Common myeloid progenitor, CD34-positive (primary cell): ENCODE data around the gene GINM1.

Source experiments
- CTCF ChIA-PET: fragments of 350-600 bp; sonication (Branson Sonifier 250); formaldehyde crosslinking; loops from one replicate; lab custom pipeline; 2021; ENCODE audit warnings: antibody characterized with exemption; lab: Charles Lee
- POLR2A ChIA-PET: fragments of 350-600 bp; sonication (Branson Sonifier 250); formaldehyde crosslinking; loops from one replicate; lab custom pipeline; 2021; ENCODE audit warnings: antibody characterized with exemption; lab: Charles Lee
- DNase-seq, 3 donors: peaks; one replicate each; pipeline versions ENCODE4 v3.0.0 to v3.0.0-alpha.2; 2013
- H3K27ac ChIP-seq, 2 experiments: 1 replicate in 1 of 2; 2 replicates in 1 of 2; pipeline ENCODE4 v1.7.0; 2013; ENCODE audit warnings: inconsistent platforms in 2 of 2, low read length in 2 of 2, mild to moderate bottlenecking in 2 of 2, low read depth in 1 of 2, moderate library complexity in 1 of 2; ENCODE audit not compliant: severe bottlenecking in 2 of 2, insufficient read depth in 1 of 2, poor library complexity in 1 of 2
- H3K27me3 ChIP-seq, 5 experiments: replicated peaks in 2 of 5; 1 replicate in 3 of 5; 2 replicates in 2 of 5; pipeline versions ENCODE4 v1.6.1 to v1.7.0; 2013; ENCODE audit warnings: low read length in 4 of 5, mild to moderate bottlenecking in 2 of 5, moderate library complexity in 2 of 5, inconsistent platforms in 1 of 5; ENCODE audit not compliant: insufficient read depth in 5 of 5, control insufficient read depth in 4 of 5
- H3K36me3 ChIP-seq, 4 experiments: 1 replicate in 2 of 4; 2 replicates in 2 of 4; pipeline versions ENCODE4 v1.6.1 to v1.7.0; 2013; ENCODE audit warnings: low read length in 3 of 4, control low read depth in 1 of 4, mild to moderate bottlenecking in 1 of 4; ENCODE audit not compliant: control insufficient read depth in 4 of 4, insufficient read depth in 4 of 4
- H3K4me1 ChIP-seq, 4 experiments: 1 replicate in 3 of 4; 2 replicates in 1 of 4; pipeline versions ENCODE4 v1.6.1 to v1.7.1; 2013; ENCODE audit warnings: low read length in 3 of 4, mild to moderate bottlenecking in 3 of 4, control low read depth in 1 of 4, inconsistent platforms in 1 of 4, moderate library complexity in 1 of 4; ENCODE audit not compliant: control insufficient read depth in 4 of 4, insufficient read depth in 4 of 4; ENCODE audit errors: control extremely low read depth in 1 of 4
- H3K4me3 ChIP-seq, 7 experiments: 1 replicate in 4 of 7; 2 replicates in 3 of 7; pipeline versions ENCODE4 v1.5.1 to v1.7.0; 2013; ENCODE audit warnings: mild to moderate bottlenecking in 7 of 7, low read length in 6 of 7, moderate library complexity in 6 of 7, inconsistent platforms in 2 of 7, low read depth in 2 of 7, control low read depth in 1 of 7; ENCODE audit not compliant: insufficient read depth in 4 of 7, control insufficient read depth in 1 of 7; ENCODE audit errors: extremely low read depth in 1 of 7
- H3K9me3 ChIP-seq, 5 experiments: 1 replicate in 4 of 5; 2 replicates in 1 of 5; pipeline versions ENCODE4 v1.6.1 to v1.7.1; 2013; ENCODE audit warnings: low read length in 4 of 5, mild to moderate bottlenecking in 2 of 5, inconsistent platforms in 1 of 5, low read depth in 1 of 5, moderate library complexity in 1 of 5; ENCODE audit not compliant: control insufficient read depth in 4 of 5, insufficient read depth in 2 of 5; ENCODE audit errors: control extremely low read depth in 1 of 5
- WGBS: methylation state at CpG from one replicate; pipeline ENCODE4 v1.1.5; 2013; ENCODE audit not compliant: insufficient coverage; 5-methylcytosine and 5-hydroxymethylcytosine counted together

Gene GINM1

DNA sequence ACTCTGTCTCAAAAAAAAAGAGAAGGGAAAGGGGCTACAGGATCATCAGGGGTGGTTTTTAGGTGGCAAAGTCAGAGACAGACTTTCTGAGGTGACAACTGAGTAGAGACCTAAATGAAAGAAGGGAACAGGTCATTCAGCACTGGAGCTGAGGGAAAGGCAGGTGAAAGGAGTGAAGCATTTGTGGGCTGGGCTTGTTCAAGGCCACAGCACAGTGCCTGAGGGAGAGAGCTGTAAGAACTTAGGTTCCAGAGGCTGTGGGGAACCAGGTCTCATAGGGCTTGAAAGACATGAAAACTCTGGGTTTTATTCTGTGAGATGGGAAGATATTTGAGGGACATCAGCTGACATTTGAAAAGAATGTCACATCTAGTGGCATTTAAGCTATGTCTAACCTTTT is 61.5 kb downstream of the GINM1 start:
- no peak for DNase-seq
- Histone ChIP-seq H3K36me3 (peaks cover 2 to 25% (median 9%) of the 10 kb centered on the region in 4 experiments), H3K27me3 (no peaks in the 10 kb centered on the region), H3K4me1 (peaks cover 0 to 9% (median 0%) of the 10 kb centered on the region in 4 experiments), H3K9me3 (no peaks in the 10 kb centered on the region), H3K4me3 (no peak overlapping the region), H3K27ac (no peak overlapping the region)
- ChIA-PET POLR2A (interaction anchor here (0.6 kb wide), 1 partner anchor 90 kb away, joined by 3 read pairs; no protein-coding TSS in a partner anchor), CTCF (no interaction called here)

DNA sequence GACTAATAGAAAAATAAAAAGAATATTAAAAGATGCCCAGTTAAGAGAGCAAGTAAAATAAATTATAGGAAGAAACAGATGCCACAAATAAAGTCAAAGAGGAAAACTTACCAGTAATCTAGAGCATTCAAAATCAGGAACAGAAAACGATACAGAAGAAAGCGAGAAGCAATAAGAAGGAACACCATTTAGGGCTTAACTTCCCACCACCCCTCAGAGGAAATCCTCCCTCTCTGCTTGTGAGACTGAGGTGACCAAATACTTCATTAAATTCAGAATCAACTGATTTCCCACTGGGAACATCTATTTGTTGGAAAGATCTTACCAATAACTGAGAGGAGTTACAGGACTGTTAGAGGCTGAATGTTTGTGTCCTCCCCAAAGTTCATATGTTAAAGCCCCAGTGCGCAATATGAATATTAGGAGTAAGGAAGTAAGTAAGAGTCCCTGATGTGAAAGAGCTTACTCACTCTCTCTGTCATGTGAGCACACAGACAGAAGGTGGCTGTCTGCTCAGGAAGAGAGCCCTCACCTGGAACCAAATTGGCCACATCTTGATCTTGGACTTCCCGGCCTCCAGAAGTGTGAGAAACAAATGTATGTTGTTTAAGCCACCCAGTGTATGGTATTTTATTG is 62.8 kb downstream of the GINM1 start:
- WGBS = 80% methylated on average over 3 of the region's 4 CpGs
- Histone ChIP-seq H3K27ac (no peak overlapping the region), H3K4me3 (no peak overlapping the region), H3K9me3 (no peaks in the 10 kb centered on the region), H3K4me1 (peaks cover 0 to 9% (median 0%) of the 10 kb centered on the region in 4 experiments), H3K36me3 (peaks cover 0 to 15% (median 4%) of the 10 kb centered on the region in 4 experiments), H3K27me3 (no peaks in the 10 kb centered on the region)
- ChIA-PET POLR2A (no interaction called here), CTCF (no interaction called here)
- DNase-seq = peak in 2 of 3 donors; percentile 10 to 14

DNA sequence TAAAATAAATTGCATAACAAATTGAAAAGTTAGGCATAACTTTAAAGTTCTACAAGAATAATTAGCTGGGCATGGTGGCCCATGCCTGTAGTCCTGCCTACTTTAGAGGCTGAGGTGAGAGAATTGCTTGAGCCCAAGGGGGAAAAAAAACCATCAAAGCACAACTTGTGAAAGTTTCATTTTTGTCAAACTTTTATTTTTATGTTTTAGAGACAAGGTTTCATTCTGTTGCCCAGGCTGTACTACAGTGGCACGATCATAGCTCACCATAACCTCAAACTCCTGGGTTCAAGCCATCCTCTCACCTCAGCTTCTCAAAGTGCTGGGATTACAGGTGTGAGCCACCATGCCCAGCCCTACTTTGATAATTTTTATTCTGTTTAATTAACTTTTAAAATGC is 68.1 kb downstream of the GINM1 start:
- 86% methylated on average over 1 of the region's 1 CpG for WGBS
- peaks cover 0 to 4% (median 0%) of the 10 kb centered on the region in 4 experiments for H3K4me1 ChIP-seq
- DNase-seq = no peak
- no peak overlapping the region for H3K27ac ChIP-seq
- no peaks in the 10 kb centered on the region for H3K9me3 ChIP-seq
- H3K36me3 ChIP-seq = peaks cover 3 to 10% (median 6%) of the 10 kb centered on the region in 4 experiments
- no peak overlapping the region for H3K4me3 ChIP-seq
- no peaks in the 10 kb centered on the region for H3K27me3 ChIP-seq
- CTCF ChIA-PET = interaction anchor here (1.1 to 1.4 kb wide), 2 partner anchors 9 to 88 kb away, joined by 3 to 4 read pairs; partner anchors contain the start of gene PPIL4
- POLR2A ChIA-PET = interaction anchor here (0.6 kb wide), 1 partner anchor 12 kb away, joined by 6 read pairs; no protein-coding TSS in a partner anchor

DNA sequence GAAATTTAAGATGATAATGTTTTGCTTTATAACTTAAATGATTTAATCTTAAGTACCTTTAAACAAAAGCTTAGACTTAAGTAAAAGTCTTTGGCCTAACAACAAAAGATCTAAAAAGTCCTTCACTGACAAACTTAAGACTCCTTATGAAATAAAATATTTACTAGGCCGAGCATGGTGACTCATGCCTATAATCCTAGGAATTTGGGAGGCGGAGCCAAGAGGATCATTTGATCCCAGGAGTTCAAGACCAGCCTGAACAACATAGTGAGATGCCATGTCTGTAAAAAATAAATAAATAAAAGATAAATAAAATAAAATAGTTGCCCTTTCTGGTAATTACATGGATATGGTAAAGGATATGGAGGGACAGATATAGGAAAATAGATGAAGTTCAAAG is 69.9 kb downstream of the GINM1 start:
- H3K4me1 ChIP-seq = no peaks in the 10 kb centered on the region
- peaks cover 2 to 10% (median 4%) of the 10 kb centered on the region in 4 experiments for H3K36me3 ChIP-seq
- CTCF ChIA-PET = no interaction called here
- H3K27ac ChIP-seq = no peak overlapping the region
- no peaks in the 10 kb centered on the region for H3K9me3 ChIP-seq
- DNase-seq = no peak
- no peak overlapping the region for H3K4me3 ChIP-seq
- POLR2A ChIA-PET = no interaction called here
- WGBS = no CpG with 5 or more reads among the region's 2 CpGs
- H3K27me3 ChIP-seq = no peaks in the 10 kb centered on the region
